ENCODE results near the gene TRIM71.

TRIM71 gene

DNA sequence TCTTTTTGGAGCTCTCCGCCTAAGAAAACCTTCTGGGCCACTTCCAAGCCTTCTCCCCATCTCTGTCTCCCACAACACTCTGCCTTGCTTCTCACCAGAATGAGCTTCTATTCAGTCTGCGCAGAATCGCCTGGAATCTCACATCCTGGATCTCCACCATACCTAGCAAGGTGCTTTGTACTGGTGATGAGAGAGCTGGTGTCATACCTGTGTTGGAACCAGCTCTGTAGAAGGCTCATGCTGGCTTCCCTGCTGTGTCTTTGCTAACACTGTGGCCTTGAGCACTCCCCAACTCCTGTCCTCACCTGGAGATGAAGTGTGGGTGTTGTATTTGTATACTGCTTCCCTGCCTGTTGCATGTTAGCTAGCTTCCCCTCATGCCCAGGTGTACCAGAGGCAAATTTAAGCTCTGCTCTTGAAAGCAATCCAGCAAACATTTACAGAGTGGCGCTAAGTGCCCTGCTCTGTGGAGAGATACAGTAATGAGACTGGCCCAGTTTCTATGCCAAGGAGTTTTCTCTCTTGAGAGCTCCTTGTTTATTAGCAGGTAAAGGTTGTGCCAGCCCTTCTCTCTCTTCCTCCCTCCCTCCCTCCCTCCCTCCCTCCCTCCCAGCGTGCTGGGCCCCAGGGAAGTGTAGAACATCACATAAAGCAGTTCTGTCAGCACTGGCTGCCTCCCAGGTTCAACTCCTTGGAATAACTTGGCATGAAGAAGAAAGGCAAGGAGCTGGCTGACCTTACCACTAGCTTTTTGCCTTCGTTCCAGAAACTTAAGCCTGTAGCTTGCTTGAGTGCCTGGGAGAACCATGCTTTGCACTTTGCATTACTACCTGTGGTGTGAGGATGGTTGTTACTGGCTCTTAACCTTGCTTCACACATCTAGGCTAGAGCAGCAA is 54.9 kb downstream of the TRIM71 start:
- TF ChIP-seq, protein P1, sequence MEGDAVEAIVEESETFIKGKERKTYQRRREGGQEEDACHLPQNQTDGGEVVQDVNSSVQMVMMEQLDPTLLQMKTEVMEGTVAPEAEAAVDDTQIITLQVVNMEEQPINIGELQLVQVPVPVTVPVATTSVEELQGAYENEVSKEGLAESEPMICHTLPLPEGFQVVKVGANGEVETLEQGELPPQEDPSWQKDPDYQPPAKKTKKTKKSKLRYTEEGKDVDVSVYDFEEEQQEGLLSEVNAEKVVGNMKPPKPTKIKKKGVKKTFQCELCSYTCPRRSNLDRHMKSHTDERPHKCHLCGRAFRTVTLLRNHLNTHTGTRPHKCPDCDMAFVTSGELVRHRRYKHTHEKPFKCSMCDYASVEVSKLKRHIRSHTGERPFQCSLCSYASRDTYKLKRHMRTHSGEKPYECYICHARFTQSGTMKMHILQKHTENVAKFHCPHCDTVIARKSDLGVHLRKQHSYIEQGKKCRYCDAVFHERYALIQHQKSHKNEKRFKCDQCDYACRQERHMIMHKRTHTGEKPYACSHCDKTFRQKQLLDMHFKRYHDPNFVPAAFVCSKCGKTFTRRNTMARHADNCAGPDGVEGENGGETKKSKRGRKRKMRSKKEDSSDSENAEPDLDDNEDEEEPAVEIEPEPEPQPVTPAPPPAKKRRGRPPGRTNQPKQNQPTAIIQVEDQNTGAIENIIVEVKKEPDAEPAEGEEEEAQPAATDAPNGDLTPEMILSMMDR (conservative IDR thresholded peaks at IDR 0.05; ENCODE audit: low read depth, low read length), result no peak
- peak; percentile 14 for DNase-seq (ENCODE audit: low read depth)
- H3K4me3 ChIP-seq (ENCODE audit: low read depth, low read length), result no peak overlapping the region

DNA sequence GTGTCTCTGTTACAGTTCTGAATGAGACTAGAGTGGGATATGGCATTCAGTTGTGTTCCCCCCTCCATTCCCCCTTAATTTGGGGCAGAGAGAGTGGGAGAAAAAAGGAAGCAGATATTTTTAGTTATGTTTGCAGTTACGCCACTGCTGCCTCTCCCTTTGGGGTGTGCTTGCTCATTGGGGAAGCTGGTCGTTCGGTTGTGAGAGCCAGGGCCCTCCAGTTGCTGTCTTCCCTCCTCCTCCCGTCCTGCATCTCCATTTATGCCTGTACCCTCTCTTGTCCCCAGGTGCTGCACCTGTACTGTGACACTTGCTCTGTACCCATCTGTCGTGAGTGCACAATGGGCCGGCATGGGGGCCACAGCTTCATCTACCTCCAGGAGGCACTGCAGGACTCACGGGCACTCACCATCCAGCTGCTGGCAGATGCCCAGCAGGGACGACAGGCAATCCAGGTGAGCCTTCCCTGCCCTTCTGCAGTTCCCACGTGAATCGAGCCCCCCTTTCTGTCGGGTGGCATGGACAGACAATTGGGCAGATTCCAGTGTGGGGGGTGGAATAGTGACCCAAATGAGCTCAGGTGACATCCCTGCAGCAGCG is 55.8 kb downstream of the TRIM71 start:
- TF ChIP-seq, protein P1 (conservative IDR thresholded peaks at IDR 0.05; ENCODE audit: low read depth, low read length), result no peak
- H3K4me3 ChIP-seq (ENCODE audit: low read depth, low read length), result no peak overlapping the region
- no peak for DNase-seq (ENCODE audit: low read depth)

DNA sequence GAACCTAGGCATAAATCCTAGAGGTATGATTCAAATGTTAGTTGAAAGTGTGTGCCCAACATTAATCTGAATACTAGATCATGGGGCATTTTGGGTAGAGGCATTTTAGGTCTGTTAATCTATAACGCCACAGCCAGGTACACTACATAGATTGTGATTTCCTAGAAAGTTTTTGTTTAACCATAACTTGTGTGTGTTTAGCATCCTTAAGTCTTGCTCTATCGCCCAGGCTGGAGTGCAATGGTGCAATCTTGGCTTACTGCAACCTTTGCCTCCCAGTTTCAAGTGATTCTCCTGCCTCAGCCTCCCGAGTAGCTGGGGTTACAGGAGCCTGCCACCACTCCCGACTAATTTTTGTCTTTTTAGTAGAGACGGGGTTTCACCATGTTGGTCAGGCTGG is 59.1 kb downstream of the TRIM71 start:
- no peak for DNase-seq (ENCODE audit: low read depth)
- TF ChIP-seq, protein P1 (conservative IDR thresholded peaks at IDR 0.05; ENCODE audit: low read depth, low read length), result no peak
- H3K4me3 ChIP-seq (ENCODE audit: low read depth, low read length), result no peak overlapping the region

DNA sequence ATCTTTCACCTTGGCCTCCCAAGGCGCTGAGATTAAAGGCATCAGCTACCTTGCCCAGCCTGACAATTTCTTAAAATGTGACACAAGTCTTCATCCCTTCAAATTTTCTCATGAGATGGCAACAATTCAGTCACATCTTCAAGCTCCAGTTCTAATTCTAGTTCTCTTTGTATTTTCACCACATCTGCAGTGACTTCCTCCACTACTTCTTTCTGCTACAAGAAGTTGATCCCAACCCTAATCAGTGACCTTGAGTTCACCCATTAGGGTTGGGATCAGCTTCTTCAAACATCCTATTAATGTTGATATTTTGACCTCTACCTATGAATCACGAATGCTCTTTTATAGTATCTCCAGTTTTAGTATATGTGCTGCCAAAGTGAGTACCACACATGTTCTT is 59.8 kb downstream of the TRIM71 start:
- no peak for DNase-seq (ENCODE audit: low read depth)
- TF ChIP-seq, protein P1 (conservative IDR thresholded peaks at IDR 0.05; ENCODE audit: low read depth, low read length), result no peak
- H3K4me3 ChIP-seq (ENCODE audit: low read depth, low read length), result no peak overlapping the region

DNA sequence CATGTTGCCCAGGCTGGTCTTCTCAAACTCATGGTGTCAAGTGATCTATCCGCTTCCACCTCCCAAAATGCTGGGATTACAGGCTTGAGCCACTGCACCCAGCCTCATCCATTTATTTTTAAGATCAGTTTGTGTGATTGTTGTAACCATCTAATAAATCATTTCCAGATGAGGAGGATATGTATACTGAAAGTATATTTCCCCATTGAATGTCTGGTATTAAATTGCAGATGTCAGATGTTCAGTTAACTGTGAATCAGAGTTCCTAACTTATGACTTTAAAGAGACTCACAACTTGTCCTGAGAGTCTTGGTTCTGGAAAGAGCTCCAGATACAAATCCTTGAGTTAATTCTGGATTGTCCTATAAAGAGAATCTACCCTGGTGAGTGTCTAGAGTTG is 62.4 kb downstream of the TRIM71 start:
- DNase-seq (ENCODE audit: low read depth), result no peak
- TF ChIP-seq, protein P1 (conservative IDR thresholded peaks at IDR 0.05; ENCODE audit: low read depth, low read length), result no peak
- H3K4me3 ChIP-seq (ENCODE audit: low read depth, low read length), result no peak overlapping the region

DNA sequence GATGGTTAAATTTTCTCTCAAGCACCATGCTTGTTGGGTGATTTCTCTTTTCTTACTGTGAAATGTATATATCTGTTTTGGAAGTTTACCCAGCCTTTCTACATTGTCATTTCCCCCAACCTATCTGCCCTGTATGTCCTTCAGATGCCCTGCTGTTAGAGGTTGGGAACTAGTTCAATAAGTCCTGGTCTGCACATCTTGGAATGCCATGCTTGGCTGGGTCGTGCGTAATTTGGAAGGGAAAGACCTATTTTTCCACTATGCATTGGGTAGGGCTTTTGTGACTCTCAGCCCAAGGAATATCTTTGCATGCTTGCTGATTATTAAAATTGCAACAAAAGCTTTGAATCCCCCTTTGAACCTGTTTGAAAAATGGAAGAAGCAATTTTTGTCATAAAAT is 63.8 kb downstream of the TRIM71 start:
- no peak for DNase-seq (ENCODE audit: low read depth)
- no peak overlapping the region for H3K4me3 ChIP-seq (ENCODE audit: low read depth, low read length)
- TF ChIP-seq, protein P1 (conservative IDR thresholded peaks at IDR 0.05; ENCODE audit: low read depth, low read length), result no peak
